ENCODE data around the gene RHBDD3. TPM values are rescaled to one million over a fixed set of nuclear protein-coding genes. Genes with fewer than 3 reads are reported as not detected.

The RHBDD3 gene
- total RNA-seq, 1 donor from 2014 or later, result 35.6 TPM

- Histone ChIP-seq H3K27me3 (ENCODE audit: insufficient read depth, low read length) (no peaks in the 10 kb centered on the region), H3K36me3 (ENCODE audit: insufficient read depth, low read length) (no peaks in the 10 kb centered on the region), H3K9me3 (ENCODE audit: insufficient read depth, low read depth, low read length) (no peaks in the 10 kb centered on the region), H3K4me3 (ENCODE audit: insufficient read depth, low read depth, low read length) (no peak overlapping the region), H3K4me1 (ENCODE audit: insufficient read depth, low read length) (no peaks in the 10 kb centered on the region), H4K20me1 (ENCODE audit: insufficient read depth, low read length) (no peaks in the 10 kb centered on the region), H3K4me2 (ENCODE audit: low read length) (no peak overlapping the region), H3K9ac (ENCODE audit: low read length) (no peak overlapping the region), H2AFZ (ENCODE audit: low read depth, low read length) (no peak overlapping the region), H3K27ac (ENCODE audit: low read depth, low read length) (no peak overlapping the region), H3K79me2 (ENCODE audit: insufficient read depth, low read length) (no peaks in the 10 kb centered on the region)
- H3K4me3 Mint-ChIP-seq (ENCODE audit: unreplicated experiment), result no peak overlapping the region
- H3K4me1 Mint-ChIP-seq (ENCODE audit: low read depth, unreplicated experiment), result peaks cover 4% of the 10 kb centered on the region
- no peak for FAIRE-seq
- H3K9me3 Mint-ChIP-seq (ENCODE audit: unreplicated experiment), result no peaks in the 10 kb centered on the region
- H3K27me3 Mint-ChIP-seq (ENCODE audit: low read depth, unreplicated experiment), result peaks cover 25% of the 10 kb centered on the region
- DNase-seq (ENCODE audit: low read depth), result no peak
- H3K27ac Mint-ChIP-seq (ENCODE audit: unreplicated experiment), result no peak overlapping the region
- TF ChIP-seq CTCF (IDR thresholded peaks at IDR 0.05; ENCODE audit: insufficient read depth, low read depth, low read length), result no peak
- no peak for TF ChIP-seq EZH2 (IDR thresholded peaks at IDR 0.05; ENCODE audit: insufficient read depth, low read length)
- no peaks in the 10 kb centered on the region for H3K36me3 Mint-ChIP-seq (ENCODE audit: low read depth, unreplicated experiment)
These were observed 42.2 kb downstream of the RHBDD3 start for GRCh38 chr22:29225422-29226090.

- no peak overlapping the region for H3K27ac Mint-ChIP-seq (ENCODE audit: unreplicated experiment)
- H3K4me2 ChIP-seq (ENCODE audit: low read length), result no peak overlapping the region
These were observed 42.8 kb downstream of the RHBDD3 start for GRCh38 chr22:29224859-29225410.

More at GRCh38 chr22:29224859-29225410, 42.8 kb downstream of the RHBDD3 start:
- H3K36me3 ChIP-seq (ENCODE audit: insufficient read depth, low read length), result no peaks in the 10 kb centered on the region
- H3K9me3 Mint-ChIP-seq (ENCODE audit: unreplicated experiment), result no peaks in the 10 kb centered on the region
- no peak for TF ChIP-seq CTCF (IDR thresholded peaks at IDR 0.05; ENCODE audit: insufficient read depth, low read depth, low read length)
- TF ChIP-seq EZH2 (IDR thresholded peaks at IDR 0.05; ENCODE audit: insufficient read depth, low read length), result no peak
- H3K4me1 ChIP-seq (ENCODE audit: insufficient read depth, low read length), result no peaks in the 10 kb centered on the region
- H3K27me3 Mint-ChIP-seq (ENCODE audit: low read depth, unreplicated experiment), result peaks cover 26% of the 10 kb centered on the region
- H3K36me3 Mint-ChIP-seq (ENCODE audit: low read depth, unreplicated experiment), result no peaks in the 10 kb centered on the region
- peaks cover 4% of the 10 kb centered on the region for H3K4me1 Mint-ChIP-seq (ENCODE audit: low read depth, unreplicated experiment)
- H3K9ac ChIP-seq (ENCODE audit: low read length), result no peak overlapping the region
- FAIRE-seq, result no peak
- no peak overlapping the region for H3K27ac ChIP-seq (ENCODE audit: low read depth, low read length)
- H2AFZ ChIP-seq (ENCODE audit: low read depth, low read length), result no peak overlapping the region
- H3K4me3 ChIP-seq (ENCODE audit: insufficient read depth, low read depth, low read length), result no peak overlapping the region
- no peak overlapping the region for H3K4me3 Mint-ChIP-seq (ENCODE audit: unreplicated experiment)
- no peaks in the 10 kb centered on the region for H4K20me1 ChIP-seq (ENCODE audit: insufficient read depth, low read length)
- H3K79me2 ChIP-seq (ENCODE audit: insufficient read depth, low read length), result no peaks in the 10 kb centered on the region
- no peaks in the 10 kb centered on the region for H3K27me3 ChIP-seq (ENCODE audit: insufficient read depth, low read length)
- no peak for DNase-seq (ENCODE audit: low read depth)
- H3K9me3 ChIP-seq (ENCODE audit: insufficient read depth, low read depth, low read length), result no peaks in the 10 kb centered on the region
